ENCODE measurements around the gene SH3PXD2A. TPM values are rescaled to one million over a fixed set of nuclear protein-coding genes. Genes with fewer than 3 reads are reported as not detected.
"Not testable (repeated sequence)": the region's sequence is repeated elsewhere in the genome, so short reads cannot be mapped to it uniquely, and the experiment has no call there.

Gene SH3PXD2A
- total RNA-seq, 5 donors from 2014 or later (not counting 1 experiment from before 2014, with no cell fraction given), result 5.8 to 11.8 (median 9.8) TPM

DNA sequence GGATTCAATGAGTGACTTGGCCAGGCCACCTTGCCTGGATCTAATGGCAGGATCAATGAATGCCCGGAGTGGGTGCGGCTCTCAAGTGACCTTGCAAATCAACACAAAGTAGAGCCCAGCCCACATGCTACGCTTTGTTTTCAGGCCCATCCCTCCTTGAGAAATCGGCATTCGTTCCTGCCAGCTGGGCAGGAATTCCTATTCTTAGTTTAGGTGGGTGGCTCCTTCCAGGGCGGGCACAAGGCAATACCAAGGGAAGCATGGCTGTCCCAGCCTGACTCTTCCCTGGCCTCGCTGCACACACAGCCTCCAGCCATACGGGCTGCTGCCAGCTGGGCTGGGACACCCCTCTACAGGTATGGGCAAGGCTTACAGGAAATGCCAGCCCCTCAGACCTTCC is 119.3 kb downstream of the SH3PXD2A start:
- Mint-ChIP-seq H3K9me3 (no peaks in the 10 kb centered on the region), H3K27ac (no peak overlapping the region), H3K4me3 (no peak overlapping the region), H3K4me1 (peaks cover 0 to 2% (median 0%) of the 10 kb centered on the region in 3 donors), H3K36me3 (peaks cover 4% of the 10 kb centered on the region), H3K27me3 (peaks cover 0 to 2% of the 10 kb centered on the region in 2 donors)
- Histone ChIP-seq H3K9me3 (no peaks in the 10 kb centered on the region), H3K36me3 (ENCODE audit: control insufficient read depth in 2 of 2, extremely low read depth in 1 of 2, insufficient read depth in 1 of 2, low read length in 1 of 2) (peaks cover 0 to 6% of the 10 kb centered on the region in 2 donors), H3K4me3 (ENCODE audit: control insufficient read depth in 1 of 2, extremely low read depth in 1 of 2, low read length in 1 of 2) (no peak overlapping the region), H3K27me3 (replicated peaks in 1 of 2; ENCODE audit: control insufficient read depth in 2 of 2, extremely low read depth in 1 of 2, insufficient read depth in 2 of 2, low read length in 1 of 2) (peaks cover 0 to 11% of the 10 kb centered on the region in 2 experiments), H3K4me1 (ENCODE audit: control insufficient read depth in 1 of 2, extremely low read depth in 1 of 2, insufficient read depth in 2 of 2, low read length in 2 of 2) (no peaks in the 10 kb centered on the region), H3K27ac (ENCODE audit: low read length) (no peak overlapping the region)
- ATAC-seq (replicated peaks in 1 of 4) (no peak), DNase-seq (no peak)
- WGBS (ENCODE audit: insufficient coverage), result 95% methylated on average over 3 of the region's 8 CpGs
- ChIA-PET POLR2A (no interaction called here), CTCF (interaction anchor here in 1 of 2 donors (0.6 kb wide), 1 partner anchor 29 kb away, joined by 7 read pairs; no protein-coding TSS in a partner anchor)

DNA sequence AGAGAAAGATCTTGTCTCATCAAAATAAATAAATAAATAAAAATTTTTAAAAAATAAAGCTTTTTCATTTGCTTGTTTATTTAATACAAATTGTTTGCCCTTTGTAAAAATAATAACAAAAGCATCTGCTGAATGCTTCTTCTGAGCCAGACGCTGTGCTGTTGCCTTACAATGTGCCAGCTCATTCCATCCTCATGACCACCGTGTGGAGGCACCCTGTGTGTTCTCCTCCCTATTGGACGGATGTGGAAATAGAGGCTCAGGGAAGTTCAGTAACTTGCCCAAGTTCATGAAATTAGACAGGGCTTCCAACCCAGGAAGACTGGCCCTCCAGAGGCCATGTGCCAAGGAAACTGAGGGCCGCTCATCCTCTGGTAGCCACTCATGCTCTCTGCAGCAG is 120.6 kb downstream of the SH3PXD2A start:
- DNase-seq, result no peak
- CTCF ChIA-PET, result no interaction called here
- Histone ChIP-seq H3K36me3 (ENCODE audit: control insufficient read depth in 2 of 2, extremely low read depth in 1 of 2, insufficient read depth in 1 of 2, low read length in 1 of 2) (peaks cover 0 to 6% of the 10 kb centered on the region in 2 donors), H3K4me3 (ENCODE audit: control insufficient read depth in 1 of 2, extremely low read depth in 1 of 2, low read length in 1 of 2) (no peak overlapping the region), H3K27ac (ENCODE audit: low read length) (no peak overlapping the region), H3K4me1 (ENCODE audit: control insufficient read depth in 1 of 2, extremely low read depth in 1 of 2, insufficient read depth in 2 of 2, low read length in 2 of 2) (no peaks in the 10 kb centered on the region), H3K9me3 (no peaks in the 10 kb centered on the region), H3K27me3 (replicated peaks in 1 of 2; ENCODE audit: control insufficient read depth in 2 of 2, extremely low read depth in 1 of 2, insufficient read depth in 2 of 2, low read length in 1 of 2) (peaks cover 0 to 11% of the 10 kb centered on the region in 2 experiments)
- peaks cover 4% of the 10 kb centered on the region for H3K36me3 Mint-ChIP-seq
- 100% methylated on average over 2 of the region's 4 CpGs for WGBS (ENCODE audit: insufficient coverage)
- H3K27me3 Mint-ChIP-seq, result peaks cover 0 to 2% of the 10 kb centered on the region in 2 donors
- no peaks in the 10 kb centered on the region for H3K9me3 Mint-ChIP-seq
- no peak for ATAC-seq (replicated peaks in 1 of 4)
- H3K27ac Mint-ChIP-seq, result no peak overlapping the region
- H3K4me3 Mint-ChIP-seq, result no peak overlapping the region
- H3K4me1 Mint-ChIP-seq, result peaks cover 0 to 6% (median 2%) of the 10 kb centered on the region in 3 donors
- POLR2A ChIA-PET, result no interaction called here

DNA sequence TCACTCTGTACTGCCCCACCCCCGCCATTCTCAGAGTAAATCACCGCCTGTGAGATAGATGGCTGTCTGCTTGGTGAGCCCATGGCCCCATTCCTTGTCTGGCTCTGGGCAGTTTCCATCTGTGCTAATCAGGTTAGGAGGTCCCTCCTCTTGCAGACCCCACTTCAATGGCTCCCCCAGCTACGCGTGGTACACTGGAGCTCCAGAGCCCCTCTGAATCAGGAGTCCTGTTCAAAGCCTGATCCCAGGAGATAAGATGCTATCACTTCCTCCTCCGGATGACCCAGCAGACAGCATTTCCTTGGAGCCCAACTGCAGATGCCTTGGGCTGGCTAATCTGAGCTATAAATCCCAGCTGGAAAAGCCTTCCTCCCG is 122.3 kb downstream of the SH3PXD2A start:
- H3K27ac Mint-ChIP-seq, result no peak overlapping the region

DNA sequence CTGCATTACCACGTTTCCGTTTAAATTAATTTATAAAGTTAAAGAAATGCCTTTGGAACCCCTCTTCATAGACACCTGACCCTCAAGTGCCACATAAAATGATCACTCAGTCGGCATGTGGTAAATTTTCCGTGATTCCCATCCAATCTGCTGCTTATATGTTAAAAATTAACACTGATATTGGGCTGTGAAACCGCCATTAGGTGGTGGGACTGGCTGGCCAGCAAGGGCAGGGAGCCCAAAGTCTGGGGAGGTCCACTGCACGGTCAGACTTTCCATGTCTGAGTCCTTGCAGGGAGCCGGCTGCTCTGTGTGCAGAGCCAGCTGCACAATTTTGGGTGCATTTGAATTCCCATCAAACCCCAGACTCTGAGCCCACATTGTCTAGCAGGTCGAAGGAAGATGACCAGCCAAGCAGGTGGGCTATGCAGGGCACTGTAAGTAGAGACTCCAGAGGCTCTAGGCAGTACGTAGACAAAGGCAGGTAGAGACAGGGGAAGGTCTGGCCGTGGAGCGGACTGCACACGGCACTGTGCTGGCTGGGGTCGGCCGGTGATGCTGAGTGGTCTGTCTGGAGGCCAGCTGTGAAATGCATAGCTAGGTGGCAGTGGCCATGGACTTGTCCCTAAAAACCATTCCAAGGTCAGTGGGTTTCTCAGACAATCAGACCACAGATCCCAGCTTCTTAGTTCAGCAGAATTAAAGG is 122.9 kb downstream of the SH3PXD2A start:
- POLR2A ChIA-PET, result no interaction called here
- Mint-ChIP-seq H3K27ac (no peak overlapping the region), H3K4me1 (peaks cover 0 to 6% (median 2%) of the 10 kb centered on the region in 3 donors)

More for the DNA sequence above, 122.3 kb downstream of the SH3PXD2A start:
- H3K36me3 Mint-ChIP-seq, result peaks cover 4% of the 10 kb centered on the region
- no peak for DNase-seq
- H3K27me3 ChIP-seq (replicated peaks in 1 of 2; ENCODE audit: control insufficient read depth in 2 of 2, extremely low read depth in 1 of 2, insufficient read depth in 2 of 2, low read length in 1 of 2), result peaks cover 0 to 11% of the 10 kb centered on the region in 2 experiments
- ATAC-seq (replicated peaks in 1 of 4), result no peak
- POLR2A ChIA-PET, result interaction anchor here in 1 of 2 donors (0.6 kb wide), 1 partner anchor 101 kb away, joined by 3 read pairs; no protein-coding TSS in a partner anchor
- H3K9me3 Mint-ChIP-seq, result no peaks in the 10 kb centered on the region
- WGBS (ENCODE audit: insufficient coverage), result 32% methylated on average over 3 of the region's 6 CpGs
- no peak overlapping the region for H3K4me3 ChIP-seq (ENCODE audit: control insufficient read depth in 1 of 2, extremely low read depth in 1 of 2, low read length in 1 of 2)
- H3K4me1 ChIP-seq (ENCODE audit: control insufficient read depth in 1 of 2, extremely low read depth in 1 of 2, insufficient read depth in 2 of 2, low read length in 2 of 2), result no peaks in the 10 kb centered on the region
- peaks cover 0 to 6% of the 10 kb centered on the region in 2 donors for H3K36me3 ChIP-seq (ENCODE audit: control insufficient read depth in 2 of 2, extremely low read depth in 1 of 2, insufficient read depth in 1 of 2, low read length in 1 of 2)
- H3K27ac ChIP-seq (ENCODE audit: low read length), result no peak overlapping the region
- H3K9me3 ChIP-seq, result no peaks in the 10 kb centered on the region
- peaks cover 0 to 6% (median 2%) of the 10 kb centered on the region in 3 donors for H3K4me1 Mint-ChIP-seq
- no peak overlapping the region for H3K4me3 Mint-ChIP-seq
- peaks cover 0 to 2% of the 10 kb centered on the region in 2 donors for H3K27me3 Mint-ChIP-seq
- CTCF ChIA-PET, result interaction anchor here in 1 of 2 donors (1.0 kb wide), 1 partner anchor 11 kb away, joined by 4 read pairs; no protein-coding TSS in a partner anchor

DNA sequence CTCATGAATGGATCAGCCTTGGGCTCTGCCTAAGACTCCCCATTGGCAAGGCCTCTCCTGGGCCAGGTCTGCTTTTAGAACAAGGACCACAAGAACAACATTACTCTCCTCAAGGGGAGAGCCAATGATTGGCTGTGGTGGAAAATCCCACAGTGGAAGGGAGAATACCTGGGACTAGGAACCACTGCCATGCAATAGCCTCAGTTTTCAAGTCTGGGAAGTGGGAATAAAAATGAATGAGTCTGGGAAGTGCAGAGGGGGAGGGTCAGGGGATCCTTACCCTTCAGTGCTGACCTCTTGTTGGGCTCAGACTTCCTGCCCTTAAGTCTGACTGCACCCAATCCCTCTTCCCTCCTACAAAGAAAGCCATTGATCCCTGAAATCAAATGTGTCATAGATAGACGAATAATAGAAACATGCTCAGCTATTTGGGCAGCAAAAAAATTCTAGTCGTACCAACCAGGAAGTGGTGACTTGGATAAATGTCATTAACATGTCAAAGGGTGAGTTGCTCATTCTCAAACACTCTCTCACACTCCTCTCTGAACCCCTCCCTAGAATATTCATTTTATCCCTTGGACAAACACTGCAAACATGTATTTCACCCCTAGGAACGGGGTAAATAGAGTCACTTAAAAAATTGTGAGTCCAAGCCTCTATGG is 123.6 kb downstream of the SH3PXD2A start:
- no peak overlapping the region for H3K27ac ChIP-seq (ENCODE audit: low read length)
- ATAC-seq (replicated peaks in 1 of 4), result no peak
- no peak overlapping the region for H3K4me3 Mint-ChIP-seq
- DNase-seq, result no peak
- no peaks in the 10 kb centered on the region for H3K4me1 ChIP-seq (ENCODE audit: control insufficient read depth in 1 of 2, extremely low read depth in 1 of 2, insufficient read depth in 2 of 2, low read length in 2 of 2)
- peaks cover 0 to 11% of the 10 kb centered on the region in 2 experiments for H3K27me3 ChIP-seq (replicated peaks in 1 of 2; ENCODE audit: control insufficient read depth in 2 of 2, extremely low read depth in 1 of 2, insufficient read depth in 2 of 2, low read length in 1 of 2)
- peak overlapping the region in 1 of 2 donors; percentile 58 for H3K27ac Mint-ChIP-seq
- H3K4me3 ChIP-seq (ENCODE audit: control insufficient read depth in 1 of 2, extremely low read depth in 1 of 2, low read length in 1 of 2), result no peak overlapping the region
- H3K36me3 Mint-ChIP-seq, result peaks cover 2% of the 10 kb centered on the region
- H3K9me3 Mint-ChIP-seq, result no peaks in the 10 kb centered on the region
- CTCF ChIA-PET, result no interaction called here
- H3K27me3 Mint-ChIP-seq, result no peaks in the 10 kb centered on the region
- H3K9me3 ChIP-seq, result no peaks in the 10 kb centered on the region
- H3K4me1 Mint-ChIP-seq, result peaks cover 0 to 6% (median 2%) of the 10 kb centered on the region in 3 donors
- H3K36me3 ChIP-seq (ENCODE audit: control insufficient read depth in 2 of 2, extremely low read depth in 1 of 2, insufficient read depth in 1 of 2, low read length in 1 of 2), result peaks cover 0 to 6% of the 10 kb centered on the region in 2 donors
- WGBS (ENCODE audit: insufficient coverage), result no CpG with 5 or more reads among the region's 3 CpGs
- POLR2A ChIA-PET, result no interaction called here

More for the DNA sequence above, 122.9 kb downstream of the SH3PXD2A start:
- peaks cover 4% of the 10 kb centered on the region for H3K36me3 Mint-ChIP-seq
- no peak overlapping the region for H3K27ac ChIP-seq (ENCODE audit: low read length)
- no peaks in the 10 kb centered on the region for H3K4me1 ChIP-seq (ENCODE audit: control insufficient read depth in 1 of 2, extremely low read depth in 1 of 2, insufficient read depth in 2 of 2, low read length in 2 of 2)
- H3K9me3 Mint-ChIP-seq, result no peaks in the 10 kb centered on the region
- peaks cover 0 to 6% of the 10 kb centered on the region in 2 donors for H3K36me3 ChIP-seq (ENCODE audit: control insufficient read depth in 2 of 2, extremely low read depth in 1 of 2, insufficient read depth in 1 of 2, low read length in 1 of 2)
- CTCF ChIA-PET, result interaction anchor here in 1 of 2 donors (1.0 kb wide), 1 partner anchor 10 kb away, joined by 4 read pairs; no protein-coding TSS in a partner anchor
- DNase-seq (no peak), ATAC-seq (replicated peaks in 1 of 4) (no peak)
- H3K27me3 Mint-ChIP-seq, result no peaks in the 10 kb centered on the region
- H3K27me3 ChIP-seq (replicated peaks in 1 of 2; ENCODE audit: control insufficient read depth in 2 of 2, extremely low read depth in 1 of 2, insufficient read depth in 2 of 2, low read length in 1 of 2), result peaks cover 0 to 11% of the 10 kb centered on the region in 2 experiments
- no peak overlapping the region for H3K4me3 ChIP-seq (ENCODE audit: control insufficient read depth in 1 of 2, extremely low read depth in 1 of 2, low read length in 1 of 2)
- H3K9me3 ChIP-seq, result no peaks in the 10 kb centered on the region
- WGBS (ENCODE audit: insufficient coverage), result 92% methylated on average over 4 of the region's 14 CpGs
- H3K4me3 Mint-ChIP-seq, result no peak overlapping the region

DNA sequence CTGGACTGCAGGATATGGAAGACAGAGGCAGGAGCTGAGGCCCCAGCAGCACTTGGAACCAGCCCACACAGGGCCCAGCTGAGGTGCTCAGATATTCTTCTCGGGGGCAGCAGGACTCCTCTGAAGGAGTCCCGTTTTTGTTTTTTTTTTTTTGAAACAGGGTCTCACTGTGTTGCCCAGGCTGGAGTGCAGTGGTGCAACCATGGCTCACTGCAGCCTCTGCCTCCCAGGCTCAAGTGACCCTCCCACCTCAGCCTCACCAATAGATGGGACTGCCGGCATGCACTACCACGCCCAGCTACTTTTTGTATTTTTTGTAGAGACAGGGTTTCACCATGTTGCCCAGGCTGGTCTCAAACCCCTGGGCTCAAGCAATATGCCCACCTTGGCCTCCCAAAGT is 124.3 kb downstream of the SH3PXD2A start:
- H3K4me3 ChIP-seq (ENCODE audit: control insufficient read depth in 1 of 2, extremely low read depth in 1 of 2, low read length in 1 of 2); POLR2A ChIA-PET; DNase-seq; H3K9me3 ChIP-seq; H3K9me3 Mint-ChIP-seq; H3K27me3 Mint-ChIP-seq; ATAC-seq (replicated peaks in 1 of 4); H3K4me1 Mint-ChIP-seq; CTCF ChIA-PET; H3K27ac Mint-ChIP-seq; H3K27ac ChIP-seq (ENCODE audit: low read length); H3K36me3 Mint-ChIP-seq; H3K27me3 ChIP-seq (replicated peaks in 1 of 2; ENCODE audit: control insufficient read depth in 2 of 2, extremely low read depth in 1 of 2, insufficient read depth in 2 of 2, low read length in 1 of 2); H3K4me1 ChIP-seq (ENCODE audit: control insufficient read depth in 1 of 2, extremely low read depth in 1 of 2, insufficient read depth in 2 of 2, low read length in 2 of 2); H3K36me3 ChIP-seq (ENCODE audit: control insufficient read depth in 2 of 2, extremely low read depth in 1 of 2, insufficient read depth in 1 of 2, low read length in 1 of 2); H3K4me3 Mint-ChIP-seq: not testable (repeated sequence)
- 95% methylated on average over 3 of the region's 4 CpGs for WGBS (ENCODE audit: insufficient coverage)

Measured in T-cell (primary cell).